Transverse colon (tissue), 3 donors: ENCODE data around the gene ZZZ3.

Experiments used
- CTCF ChIP-seq, 5 experiments: fragments of 200-600 bp in 3 of 5; fragments of 450-650 bp in 2 of 5; sonication (generic) in 3 of 5; IDR thresholded peaks; 1 replicate in 2 of 5; 2 replicates in 3 of 5; pipeline ENCODE4 v1.5.1; 2016 to 2017; ENCODE audit warnings: antibody characterized with exemption in 5 of 5, inconsistent platforms in 3 of 5, mild to moderate bottlenecking in 2 of 5, moderate library complexity in 1 of 5
- POLR2A ChIP-seq: fragments of 450-650 bp; IDR thresholded peaks from one replicate; pipeline ENCODE4 v1.6.1; 2016; ENCODE audit warnings: antibody characterized with exemption, mild to moderate bottlenecking, moderate library complexity

- TF ChIP-seq CTCF (IDR thresholded peaks at IDR 0.05) (no peak), POLR2A (no peak)
Observed at GRCh38 chr1:77664939-77665516, 17.4 kb downstream of the ZZZ3 start.
